Fibroblast of mammary gland (primary cell): ENCODE measurements around the gene NCBP2L.

Experiments
- DNase-seq: peaks from one replicate; pipeline ENCODE4 v3.0.0-alpha.2; 2010; ENCODE audit warnings: low read depth
- H3K4me3 ChIP-seq: 2 replicates; pipeline ENCODE4 v1.5.1; 2011; ENCODE audit warnings: low read depth, mild to moderate bottlenecking, low read length, moderate library complexity; ENCODE audit not compliant: control insufficient read depth
- TF ChIP-seq, protein P1 (sequence below): conservative IDR thresholded peaks from 2 replicates; pipeline ENCODE4 v1.5.1; 2011; ENCODE audit warnings: low read depth, low read length, inconsistent platforms; ENCODE audit not compliant: control insufficient read depth, insufficient read depth

NCBP2L gene

GRCh38 chrX:107742700-107743191, 34.8 kb upstream of the NCBP2L start:
- TF ChIP-seq, protein P1, sequence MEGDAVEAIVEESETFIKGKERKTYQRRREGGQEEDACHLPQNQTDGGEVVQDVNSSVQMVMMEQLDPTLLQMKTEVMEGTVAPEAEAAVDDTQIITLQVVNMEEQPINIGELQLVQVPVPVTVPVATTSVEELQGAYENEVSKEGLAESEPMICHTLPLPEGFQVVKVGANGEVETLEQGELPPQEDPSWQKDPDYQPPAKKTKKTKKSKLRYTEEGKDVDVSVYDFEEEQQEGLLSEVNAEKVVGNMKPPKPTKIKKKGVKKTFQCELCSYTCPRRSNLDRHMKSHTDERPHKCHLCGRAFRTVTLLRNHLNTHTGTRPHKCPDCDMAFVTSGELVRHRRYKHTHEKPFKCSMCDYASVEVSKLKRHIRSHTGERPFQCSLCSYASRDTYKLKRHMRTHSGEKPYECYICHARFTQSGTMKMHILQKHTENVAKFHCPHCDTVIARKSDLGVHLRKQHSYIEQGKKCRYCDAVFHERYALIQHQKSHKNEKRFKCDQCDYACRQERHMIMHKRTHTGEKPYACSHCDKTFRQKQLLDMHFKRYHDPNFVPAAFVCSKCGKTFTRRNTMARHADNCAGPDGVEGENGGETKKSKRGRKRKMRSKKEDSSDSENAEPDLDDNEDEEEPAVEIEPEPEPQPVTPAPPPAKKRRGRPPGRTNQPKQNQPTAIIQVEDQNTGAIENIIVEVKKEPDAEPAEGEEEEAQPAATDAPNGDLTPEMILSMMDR, result no peak
- H3K4me3 ChIP-seq, result peak overlapping the region; percentile 9
- no peak for DNase-seq

DNA sequence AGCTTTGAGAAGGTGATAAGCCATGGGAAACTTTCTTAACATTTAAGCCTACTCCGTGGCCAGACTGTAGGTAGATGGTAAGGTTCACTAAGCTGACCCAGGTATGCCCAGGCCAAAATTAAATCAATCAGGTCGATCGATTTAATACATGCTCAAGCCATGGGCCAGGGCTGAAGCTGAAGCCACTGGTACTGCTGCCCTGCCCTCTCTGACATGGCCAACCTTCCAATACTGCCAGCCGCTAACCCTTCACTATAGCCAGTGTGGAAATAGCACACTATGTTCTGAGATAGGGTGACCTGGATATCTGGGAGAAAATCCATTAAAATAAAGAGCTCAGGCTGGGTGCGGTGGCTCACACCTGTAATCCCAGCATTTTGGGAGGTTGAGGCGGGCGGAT, 33.5 kb upstream of the NCBP2L start:
- no peak overlapping the region for H3K4me3 ChIP-seq
- no peak for DNase-seq
- TF ChIP-seq, protein P1, result no peak

DNA sequence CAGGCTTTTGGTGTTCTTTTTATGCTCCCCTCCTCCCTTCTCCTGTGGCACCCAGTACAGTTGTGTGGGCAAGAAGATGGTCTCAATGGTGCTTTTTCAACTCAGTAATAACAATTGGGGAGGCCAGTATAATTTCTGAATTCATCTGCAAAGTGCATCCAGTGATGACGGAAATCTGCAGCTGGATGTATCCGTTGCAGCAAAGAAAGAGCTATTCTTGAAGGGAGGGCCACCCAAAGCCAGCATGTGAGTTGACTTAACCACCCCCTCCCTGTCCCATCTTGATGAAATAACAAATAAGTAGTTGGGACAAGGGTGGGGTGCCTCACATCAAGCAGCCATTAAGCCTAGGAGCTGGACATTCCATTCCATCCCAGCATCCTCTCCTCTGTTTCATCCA, 32.7 kb upstream of the NCBP2L start:
- TF ChIP-seq, protein P1, result no peak
- no peak overlapping the region for H3K4me3 ChIP-seq
- DNase-seq, result no peak

DNA sequence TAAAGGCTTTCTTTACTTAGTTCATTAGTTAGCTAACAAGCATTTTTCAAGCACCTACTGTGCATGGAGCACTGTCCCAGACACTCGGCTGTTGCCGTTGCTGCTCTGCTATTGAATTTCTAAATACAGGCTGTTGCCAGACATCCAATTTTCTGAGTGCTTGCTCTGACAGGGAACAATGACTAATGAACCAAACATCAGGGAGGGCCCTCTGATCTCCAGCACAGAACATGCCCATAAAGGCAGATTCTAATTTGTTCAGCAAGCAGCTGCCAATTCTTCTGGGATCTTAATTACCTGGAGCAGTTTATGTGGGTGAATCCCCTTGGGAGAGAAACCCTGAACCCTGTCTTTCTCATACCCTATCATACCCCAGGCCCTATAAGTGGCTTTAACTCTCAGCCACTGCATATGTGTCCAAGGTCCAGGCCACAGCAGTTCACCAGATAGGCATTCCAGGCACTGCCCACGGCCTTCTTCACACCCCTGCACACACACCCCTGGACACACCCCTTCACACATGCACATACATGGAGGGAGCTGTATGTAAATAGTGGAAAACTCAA, 29.9 kb upstream of the NCBP2L start:
- DNase-seq, result peak; percentile 66

DNA sequence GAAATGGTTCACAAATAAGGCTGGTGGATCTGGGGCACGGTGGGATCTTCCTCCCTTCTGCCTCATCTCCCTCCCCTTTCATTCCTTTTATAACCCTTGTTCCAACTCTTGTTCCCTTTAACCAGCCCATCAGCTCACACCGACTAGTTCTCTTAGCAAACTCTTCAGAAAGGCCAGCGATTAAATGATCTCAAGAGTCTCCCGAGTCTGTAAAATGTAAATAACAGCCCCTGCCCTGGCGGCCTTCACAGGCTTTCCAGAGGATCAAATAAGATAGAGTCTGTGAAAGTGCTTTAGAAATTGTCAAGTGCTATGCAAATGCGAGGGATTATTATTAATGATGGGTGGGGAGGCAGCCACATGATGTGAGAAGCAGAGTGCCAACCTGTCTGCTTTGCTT, 29.0 kb upstream of the NCBP2L start:
- no peak for DNase-seq
- no peak overlapping the region for H3K4me3 ChIP-seq
- TF ChIP-seq, protein P1, result no peak

More for the DNA sequence above, 29.9 kb upstream of the NCBP2L start:
- no peak overlapping the region for H3K4me3 ChIP-seq
- TF ChIP-seq, protein P1, result no peak

GRCh38 chrX:107750263-107750662, 27.3 kb upstream of the NCBP2L start:
- TF ChIP-seq, protein P1, result no peak
- DNase-seq, result no peak

DNA sequence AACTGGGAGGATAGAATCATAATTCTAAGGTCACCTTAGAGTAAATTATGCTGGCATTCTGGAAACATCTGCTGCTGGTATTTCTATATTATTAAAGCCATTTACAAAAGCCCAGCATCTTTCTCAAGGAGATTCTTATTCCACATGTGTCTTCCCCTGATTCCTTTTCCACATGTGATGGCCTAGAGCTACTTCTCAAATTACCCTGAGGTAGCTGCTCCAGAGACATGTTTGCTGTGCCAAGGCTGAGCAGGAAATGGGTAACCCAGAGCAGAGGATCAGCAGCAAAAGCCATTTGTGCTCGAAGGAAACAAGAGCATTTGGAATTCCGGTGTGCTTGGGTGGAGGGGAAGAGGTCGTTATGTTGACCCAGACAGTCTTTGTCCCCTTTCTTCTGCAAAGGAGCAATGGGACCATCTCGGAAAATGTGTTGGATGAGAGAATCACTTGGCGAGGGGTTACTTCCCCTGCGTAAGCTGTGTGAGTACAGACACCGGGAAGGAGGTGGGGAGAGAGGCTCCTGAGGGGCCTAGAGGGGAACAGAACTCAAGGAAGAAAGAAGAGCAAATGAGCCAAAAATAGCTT, 26.6 kb upstream of the NCBP2L start:
- no peak for DNase-seq
- TF ChIP-seq, protein P1, result no peak
- no peak overlapping the region for H3K4me3 ChIP-seq

More at GRCh38 chrX:107750263-107750662, 27.3 kb upstream of the NCBP2L start:
- H3K4me3 ChIP-seq, result no peak overlapping the region
